BJ (cell line): ENCODE measurements around the gene FOXP1. TPM values are rescaled to one million over a fixed set of nuclear protein-coding genes. Genes with fewer than 3 reads are reported as not detected.

ENCODE experiments used
- CTCF ChIA-PET: fragments of 350-600 bp; formaldehyde crosslinking; extraction: SDS; loops from one replicate; lab custom pipeline; 2021; ENCODE audit warnings: antibody characterized with exemption, inconsistent platforms; lab: Yijun Ruan, JAX
- POLR2A ChIA-PET: fragments of 300-600 bp; sonication (Branson Sonifier 250); formaldehyde crosslinking; extraction: SDS; loops from one replicate; lab custom pipeline; 2021; ENCODE audit warnings: antibody characterized with exemption; lab: Charles Lee
- DNase-seq: peaks from one replicate; pipeline ENCODE4 v3.0.0-alpha.2; 2011; ENCODE audit warnings: low read depth
- H3K27me3 ChIP-seq: 2 replicates; pipeline ENCODE4 v1.6.0; 2011; ENCODE audit warnings: low read length; ENCODE audit not compliant: control insufficient read depth, insufficient read depth
- H3K36me3 ChIP-seq: 2 replicates; pipeline ENCODE4 v1.5.1; 2011; ENCODE audit warnings: low read length; ENCODE audit not compliant: control insufficient read depth, insufficient read depth
- H3K4me3 ChIP-seq: 2 replicates; pipeline ENCODE4 v1.5.1; 2011; ENCODE audit warnings: low read depth, mild to moderate bottlenecking, control low read depth, low read length
- CTCF ChIP-seq: IDR thresholded peaks from 2 replicates; pipeline ENCODE4 v1.5.1; 2011; ENCODE audit warnings: low read depth, mild to moderate bottlenecking, control low read depth, inconsistent platforms, low read length, moderate library complexity; ENCODE audit not compliant: insufficient read depth
- polyA plus RNA-seq: library from polyadenylated mRNA; depleted of rRNA; stranded (reverse); fragments of >200 nt; gene quantifications from 2 replicates; pipeline ENCODE4 v1.2.3, GENCODE V29; 2011

FOXP1 gene
- polyA plus RNA-seq, 1 experiment = 37.0 TPM

GRCh38 chr3:71281280-71281679, 302.2 kb downstream of the FOXP1 start:
- H3K27me3 ChIP-seq = no peaks in the 10 kb centered on the region
- no peak overlapping the region for H3K4me3 ChIP-seq
- no peak for DNase-seq
- ChIA-PET POLR2A (no interaction called here), CTCF (no interaction called here)
- no peak for TF ChIP-seq CTCF
- H3K36me3 ChIP-seq = no peaks in the 10 kb centered on the region

- H3K27me3 ChIP-seq = no peaks in the 10 kb centered on the region
- no peak overlapping the region for H3K4me3 ChIP-seq
- DNase-seq = no peak
- no peak for TF ChIP-seq CTCF
- ChIA-PET CTCF (no interaction called here), POLR2A (interaction anchor here (0.7 kb wide), 1 partner anchor 21 kb away, joined by 8 read pairs; no protein-coding TSS in a partner anchor)
- H3K36me3 ChIP-seq = no peaks in the 10 kb centered on the region
Measured at GRCh38 chr3:71277341-71277740, 306.2 kb downstream of the FOXP1 start.

- ChIA-PET CTCF (interaction anchor here (1.2 kb wide), 1 partner anchor 26 kb away, joined by 5 read pairs; no protein-coding TSS in a partner anchor), POLR2A (interaction anchor here (0.7 kb wide), 1 partner anchor 21 kb away, joined by 8 read pairs; no protein-coding TSS in a partner anchor)
- no peak for DNase-seq
- no peak overlapping the region for H3K4me3 ChIP-seq
- no peaks in the 10 kb centered on the region for H3K27me3 ChIP-seq
- no peak for TF ChIP-seq CTCF
- H3K36me3 ChIP-seq = no peaks in the 10 kb centered on the region
Measured at GRCh38 chr3:71276531-71276930, 307.0 kb downstream of the FOXP1 start.

GRCh38 chr3:71273453-71273852, 310.1 kb downstream of the FOXP1 start:
- Histone ChIP-seq H3K27me3 (no peaks in the 10 kb centered on the region), H3K4me3 (no peak overlapping the region), H3K36me3 (no peaks in the 10 kb centered on the region)
- ChIA-PET CTCF (no interaction called here), POLR2A (no interaction called here)
- no peak for DNase-seq
- no peak for TF ChIP-seq CTCF

- POLR2A ChIA-PET = no interaction called here
- no peaks in the 10 kb centered on the region for H3K27me3 ChIP-seq
- H3K36me3 ChIP-seq = no peaks in the 10 kb centered on the region
- no peak for TF ChIP-seq CTCF
- CTCF ChIA-PET = interaction anchor here (0.7 kb wide), 1 partner anchor 16 kb away, joined by 3 read pairs; no protein-coding TSS in a partner anchor
- H3K4me3 ChIP-seq = no peak overlapping the region
- DNase-seq = no peak
Measured at GRCh38 chr3:71271596-71271995, 311.9 kb downstream of the FOXP1 start.
